Fibroblast of lung (primary cell): ENCODE results near the gene UNC13D. TPM values are rescaled to one million over a fixed set of nuclear protein-coding genes. Genes with fewer than 3 reads are reported as not detected.
"Not testable (repeated sequence)": the region's sequence is repeated elsewhere in the genome, so short reads cannot be mapped to it uniquely, and the experiment has no call there.

Source experiments
- DNase-seq, 2 donors: peaks; one replicate each; pipeline versions ENCODE4 v3.0.0 to v3.0.0-alpha.2; 2010; ENCODE audit warnings: low read depth in 2 of 2
- H2AFZ ChIP-seq: 2 replicates; pipeline ENCODE4 v1.5.1; 2012; ENCODE audit warnings: low read length, control low read depth, inconsistent platforms
- H3K27ac ChIP-seq: 2 replicates; pipeline ENCODE4 v1.5.1; 2011; ENCODE audit warnings: low read length, control low read depth; ENCODE audit not compliant: insufficient read depth
- H3K27me3 ChIP-seq: 2 replicates; pipeline ENCODE4 v1.5.1; 2011; ENCODE audit warnings: mild to moderate bottlenecking, low read length; ENCODE audit not compliant: control insufficient read depth, insufficient read depth
- H3K36me3 ChIP-seq: 2 replicates; pipeline ENCODE4 v1.5.1; 2011; ENCODE audit warnings: low read length; ENCODE audit not compliant: control insufficient read depth, insufficient read depth
- H3K4me1 ChIP-seq: 2 replicates; pipeline ENCODE4 v1.5.1; 2011; ENCODE audit warnings: low read length; ENCODE audit not compliant: control insufficient read depth, insufficient read depth; ENCODE audit errors: extremely low read depth
- H3K4me2 ChIP-seq: 2 replicates; pipeline ENCODE4 v1.5.1; 2011; ENCODE audit warnings: low read length, control low read depth; ENCODE audit not compliant: insufficient read depth; ENCODE audit errors: extremely low read depth
- H3K4me3 ChIP-seq, 4 experiments: fragments of 200-600 bp in 1 of 4; sonication (generic) in 1 of 4; replicated peaks in 1 of 4; 2 replicates each; pipeline ENCODE4 v1.5.1; 2011 to 2016; ENCODE audit warnings: low read length in 4 of 4, low read depth in 3 of 4, mild to moderate bottlenecking in 3 of 4, control low read depth in 2 of 4, inconsistent platforms in 1 of 4, mixed read lengths in 1 of 4; ENCODE audit not compliant: insufficient read depth in 1 of 4; ENCODE audit errors: control extremely low read depth in 1 of 4
- H3K79me2 ChIP-seq: 2 replicates; pipeline ENCODE4 v1.5.1; 2012; ENCODE audit warnings: mild to moderate bottlenecking, low read length, inconsistent platforms; ENCODE audit not compliant: control insufficient read depth, insufficient read depth
- H3K9ac ChIP-seq: 2 replicates; pipeline ENCODE4 v1.5.1; 2011; ENCODE audit warnings: mild to moderate bottlenecking, low read length, control low read depth; ENCODE audit not compliant: insufficient read depth
- H3K9me3 ChIP-seq: 2 replicates; pipeline ENCODE4 v1.5.1; 2012; ENCODE audit warnings: low read depth, low read length; ENCODE audit not compliant: control insufficient read depth, insufficient read depth
- H4K20me1 ChIP-seq: 2 replicates; pipeline ENCODE4 v1.5.1; 2011; ENCODE audit warnings: low read length; ENCODE audit not compliant: control insufficient read depth, insufficient read depth; ENCODE audit errors: extremely low read depth
- EZH2 ChIP-seq: IDR thresholded peaks from 2 replicates; pipeline ENCODE4 v1.5.1; 2012; ENCODE audit warnings: low read length, control low read depth, mild to moderate bottlenecking; ENCODE audit errors: missing control alignments
- polyA plus RNA-seq, 2 donors: library from polyadenylated mRNA; depleted of rRNA in 1 of 2; stranded (reverse) in 1 of 2; unstranded in 1 of 2; fragments of >200 nt; gene quantifications; 2 replicates each; pipeline ENCODE4 v1.2.1, GENCODE V29; 2011 to 2012; ENCODE audit warnings: missing spikeins in 1 of 2
- total RNA-seq: library from RNA; depleted of rRNA; stranded (reverse); fragments of >200 nt; gene quantifications from 2 replicates; pipeline ENCODE4 v1.2.1, GENCODE V29; 2014
- TF ChIP-seq, protein P1 (sequence below), 2 donors: IDR thresholded peaks in 1 of 2; conservative IDR thresholded peaks in 1 of 2; 1 replicate in 1 of 2; 2 replicates in 1 of 2; pipeline ENCODE4 v1.5.1; 2011 to 2012; ENCODE audit warnings: low read length in 2 of 2, control low read depth in 1 of 2, inconsistent platforms in 1 of 2, low read depth in 1 of 2, mild to moderate bottlenecking in 1 of 2

Gene UNC13D
- total and polyA plus RNA-seq, 2 donors (not counting 1 experiment from before 2014, with no cell fraction given), result 0.22 to 1.5 TPM

DNA sequence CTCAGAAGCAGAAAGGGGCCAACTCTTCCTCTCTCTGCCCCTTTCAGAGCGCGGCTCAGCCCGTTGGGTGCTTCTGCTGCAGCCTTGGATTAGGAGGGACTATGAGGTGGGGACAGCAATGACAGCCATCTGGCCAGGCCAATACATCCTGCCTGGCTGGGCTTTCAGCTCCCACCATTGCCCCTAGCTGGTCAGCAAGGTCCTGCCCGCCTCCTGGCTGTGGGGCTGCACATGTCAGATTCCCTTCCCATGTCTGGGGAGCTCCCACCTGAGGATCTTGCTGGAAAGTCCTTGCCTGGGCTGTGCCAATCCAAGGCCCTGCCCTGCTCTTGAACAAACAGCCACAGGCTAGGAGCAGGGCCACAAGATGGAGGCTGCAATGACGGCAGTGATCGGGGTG is 44.3 kb upstream of the UNC13D start:
- Histone ChIP-seq H4K20me1 (no peaks in the 10 kb centered on the region), H3K27me3 (no peaks in the 10 kb centered on the region), H3K9me3 (no peaks in the 10 kb centered on the region), H3K4me3 (no peak overlapping the region), H3K4me2 (no peak overlapping the region), H3K9ac (no peak overlapping the region), H3K27ac (no peak overlapping the region), H3K79me2 (no peaks in the 10 kb centered on the region), H3K36me3 (peaks cover 9% of the 10 kb centered on the region), H3K4me1 (no peaks in the 10 kb centered on the region), H2AFZ (no peak overlapping the region)
- no peak for DNase-seq
- no peak for TF ChIP-seq EZH2

DNA sequence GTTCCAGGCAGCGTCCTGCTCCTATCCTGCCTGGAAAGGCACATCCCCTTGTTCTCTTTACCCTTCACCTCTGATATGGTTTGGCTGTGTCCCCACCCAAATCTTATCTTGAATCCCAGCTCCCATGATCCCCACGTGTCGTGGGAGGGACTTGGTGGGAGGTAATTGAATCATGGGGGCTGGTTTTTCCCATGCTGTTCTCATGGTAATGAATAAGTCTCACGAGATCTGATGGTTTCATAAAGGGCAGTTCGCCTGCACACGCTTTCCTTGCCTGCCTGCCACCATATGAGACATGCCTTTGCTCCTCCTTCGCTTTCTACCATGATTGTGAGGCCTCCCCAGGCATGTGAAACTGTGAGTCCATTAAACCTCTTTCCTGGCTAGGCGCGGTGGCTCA is 41.7 kb upstream of the UNC13D start:
- not testable (repeated sequence) for H3K27ac ChIP-seq, H3K79me2 ChIP-seq, H4K20me1 ChIP-seq, H3K9me3 ChIP-seq, H3K27me3 ChIP-seq, H3K4me2 ChIP-seq, H3K36me3 ChIP-seq, H3K4me3 ChIP-seq, H3K4me1 ChIP-seq, DNase-seq, H2AFZ ChIP-seq, H3K9ac ChIP-seq

DNA sequence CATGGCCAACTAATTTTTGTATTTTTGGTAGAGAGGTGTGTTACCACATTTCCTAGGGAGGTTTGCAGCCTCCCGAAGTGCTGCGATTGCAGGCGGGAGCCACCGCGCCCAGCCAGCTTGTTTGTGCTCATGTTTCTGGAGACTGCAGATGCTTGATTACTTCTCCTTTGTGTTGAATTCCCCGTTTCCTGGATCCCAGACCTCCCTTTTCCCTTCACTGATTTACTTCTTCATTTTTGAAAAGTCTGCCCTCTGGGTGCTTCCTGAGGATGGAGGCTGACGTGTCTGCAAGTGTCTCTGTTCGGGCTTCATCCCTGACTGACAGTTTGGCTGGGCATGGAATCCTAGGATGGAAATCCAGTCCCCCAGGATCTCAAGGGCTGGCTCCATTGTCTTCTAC is 41.2 kb upstream of the UNC13D start:
- TF ChIP-seq, protein P1, sequence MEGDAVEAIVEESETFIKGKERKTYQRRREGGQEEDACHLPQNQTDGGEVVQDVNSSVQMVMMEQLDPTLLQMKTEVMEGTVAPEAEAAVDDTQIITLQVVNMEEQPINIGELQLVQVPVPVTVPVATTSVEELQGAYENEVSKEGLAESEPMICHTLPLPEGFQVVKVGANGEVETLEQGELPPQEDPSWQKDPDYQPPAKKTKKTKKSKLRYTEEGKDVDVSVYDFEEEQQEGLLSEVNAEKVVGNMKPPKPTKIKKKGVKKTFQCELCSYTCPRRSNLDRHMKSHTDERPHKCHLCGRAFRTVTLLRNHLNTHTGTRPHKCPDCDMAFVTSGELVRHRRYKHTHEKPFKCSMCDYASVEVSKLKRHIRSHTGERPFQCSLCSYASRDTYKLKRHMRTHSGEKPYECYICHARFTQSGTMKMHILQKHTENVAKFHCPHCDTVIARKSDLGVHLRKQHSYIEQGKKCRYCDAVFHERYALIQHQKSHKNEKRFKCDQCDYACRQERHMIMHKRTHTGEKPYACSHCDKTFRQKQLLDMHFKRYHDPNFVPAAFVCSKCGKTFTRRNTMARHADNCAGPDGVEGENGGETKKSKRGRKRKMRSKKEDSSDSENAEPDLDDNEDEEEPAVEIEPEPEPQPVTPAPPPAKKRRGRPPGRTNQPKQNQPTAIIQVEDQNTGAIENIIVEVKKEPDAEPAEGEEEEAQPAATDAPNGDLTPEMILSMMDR (conservative IDR thresholded peaks at IDR 0.05 in 1 of 2, IDR thresholded peaks at IDR 0.05 in 1 of 2; ENCODE audit: low read depth in 1 of 2, low read length in 2 of 2), result no peak
- TF ChIP-seq EZH2, result no peak
- Histone ChIP-seq H3K4me3 (no peak overlapping the region), H3K4me2 (no peak overlapping the region), H3K9me3 (no peaks in the 10 kb centered on the region), H3K27ac (no peak overlapping the region), H3K9ac (no peak overlapping the region), H4K20me1 (no peaks in the 10 kb centered on the region), H2AFZ (no peak overlapping the region), H3K27me3 (peaks cover 4% of the 10 kb centered on the region), H3K4me1 (no peaks in the 10 kb centered on the region), H3K36me3 (no peaks in the 10 kb centered on the region), H3K79me2 (no peaks in the 10 kb centered on the region)
- no peak for DNase-seq

DNA sequence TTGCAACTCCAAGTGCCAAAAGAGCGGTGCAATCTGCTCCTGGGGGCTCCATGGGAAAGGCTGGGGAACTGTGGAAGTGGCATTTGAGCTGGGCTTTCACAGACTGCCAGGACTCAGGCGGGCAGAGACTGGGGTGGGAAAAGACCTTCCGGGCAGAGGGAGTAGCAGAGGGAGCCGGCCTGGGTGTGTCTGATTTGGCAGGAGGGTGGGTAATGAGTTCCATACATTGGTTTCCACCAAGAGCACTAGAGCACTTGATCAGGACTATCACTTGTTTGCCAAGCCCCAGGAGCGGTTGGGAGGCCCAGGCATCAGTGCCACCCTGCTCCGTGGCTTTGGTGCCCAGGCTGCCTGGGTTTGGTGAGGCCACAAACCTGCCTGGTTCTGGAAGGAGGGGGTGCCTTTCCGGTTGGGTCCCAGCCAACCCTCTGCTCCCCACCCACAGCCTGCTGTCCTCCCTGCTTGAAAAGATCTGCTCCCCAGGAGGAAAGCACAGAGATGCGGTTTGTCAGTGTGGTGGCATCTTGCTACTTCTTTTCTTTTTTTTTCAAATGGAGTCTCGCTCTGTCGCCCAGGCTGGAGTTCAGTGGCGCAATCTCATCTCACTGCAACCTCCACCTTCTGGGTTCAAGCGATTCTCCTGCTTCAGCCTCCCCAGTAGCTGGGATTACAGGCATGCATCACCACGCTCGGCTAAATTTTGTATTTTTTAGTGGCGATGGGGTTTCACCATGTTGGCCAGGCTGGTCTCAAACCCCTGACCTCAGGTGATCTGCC is 37.7 kb upstream of the UNC13D start:
- Histone ChIP-seq H3K9me3 (no peaks in the 10 kb centered on the region), H3K4me1 (peaks cover 4% of the 10 kb centered on the region), H4K20me1 (no peaks in the 10 kb centered on the region), H3K36me3 (no peaks in the 10 kb centered on the region), H3K4me3 (no peak overlapping the region), H3K79me2 (no peaks in the 10 kb centered on the region), H3K9ac (no peak overlapping the region), H3K27ac (no peak overlapping the region), H3K27me3 (peaks cover 7% of the 10 kb centered on the region), H2AFZ (no peak overlapping the region), H3K4me2 (no peak overlapping the region)
- no peak for DNase-seq
- TF ChIP-seq, protein P1 (conservative IDR thresholded peaks at IDR 0.05 in 1 of 2, IDR thresholded peaks at IDR 0.05 in 1 of 2; ENCODE audit: low read depth in 1 of 2, low read length in 2 of 2), result no peak
- no peak for TF ChIP-seq EZH2
